ENCODE measurements around the gene TESMIN. TPM values are rescaled to one million over a fixed set of nuclear protein-coding genes. Genes with fewer than 3 reads are reported as not detected.

The TESMIN gene, protein sequence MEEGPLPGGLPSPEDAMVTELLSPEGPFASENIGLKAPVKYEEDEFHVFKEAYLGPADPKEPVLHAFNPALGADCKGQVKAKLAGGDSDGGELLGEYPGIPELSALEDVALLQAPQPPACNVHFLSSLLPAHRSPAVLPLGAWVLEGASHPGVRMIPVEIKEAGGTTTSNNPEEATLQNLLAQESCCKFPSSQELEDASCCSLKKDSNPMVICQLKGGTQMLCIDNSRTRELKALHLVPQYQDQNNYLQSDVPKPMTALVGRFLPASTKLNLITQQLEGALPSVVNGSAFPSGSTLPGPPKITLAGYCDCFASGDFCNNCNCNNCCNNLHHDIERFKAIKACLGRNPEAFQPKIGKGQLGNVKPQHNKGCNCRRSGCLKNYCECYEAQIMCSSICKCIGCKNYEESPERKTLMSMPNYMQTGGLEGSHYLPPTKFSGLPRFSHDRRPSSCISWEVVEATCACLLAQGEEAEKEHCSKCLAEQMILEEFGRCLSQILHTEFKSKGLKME
- 36.8 TPM for polyA plus RNA-seq (2013)

DNA sequence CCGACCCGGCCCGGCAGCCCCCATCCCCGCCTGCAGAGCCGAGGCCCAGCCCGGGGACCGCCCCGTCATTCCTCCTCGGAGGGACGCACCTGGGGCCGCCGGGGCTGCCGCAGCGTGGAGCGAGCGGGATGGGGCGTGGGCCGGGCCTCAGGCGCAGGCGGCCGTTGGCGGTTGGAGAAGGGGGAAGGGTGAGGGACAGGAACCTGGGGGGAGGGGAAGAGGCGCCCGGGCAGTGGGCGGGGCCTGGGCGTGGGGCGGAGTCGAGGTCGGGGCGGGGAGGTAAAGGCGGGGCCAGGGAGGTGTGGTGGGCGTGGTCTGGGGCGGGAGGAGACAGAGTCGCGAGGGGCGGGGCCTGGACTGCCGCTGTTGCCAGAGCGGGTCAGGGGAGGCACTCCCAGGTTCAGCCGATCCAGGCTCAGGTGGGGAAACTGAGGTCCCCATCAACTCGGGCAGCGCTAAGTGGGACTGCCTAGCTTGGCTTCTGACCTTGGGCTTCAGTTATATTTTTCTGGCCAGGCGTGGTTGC lies at the start of gene TESMIN:
TESMIN (minus strand) TSS at position 190 of the 526 bp plus-strand sequence. CDS start 860 bp downstream, outside the sequence.
- H3K4me1 ChIP-seq (ENCODE audit: control extremely low read depth in 1 of 4, control insufficient read depth in 4 of 4, insufficient read depth in 4 of 4, low read length in 3 of 4), result peaks cover 0 to 19% (median 11%) of the 10 kb centered on the region in 4 experiments
- 2% methylated on average over 38 of the region's 42 CpGs for WGBS (ENCODE audit: insufficient coverage)
- CTCF ChIA-PET, result no interaction called here
- peaks cover 8 to 32% (median 21%) of the 10 kb centered on the region in 4 experiments for H3K36me3 ChIP-seq (ENCODE audit: control insufficient read depth in 4 of 4, insufficient read depth in 4 of 4, low read length in 3 of 4)
- peak within 1 kb of the TSS in 1 of 2 experiments; percentile 61 for H3K27ac ChIP-seq (ENCODE audit: insufficient read depth in 1 of 2, low read depth in 1 of 2, low read length in 2 of 2, poor library complexity in 1 of 2, severe bottlenecking in 2 of 2)
- H3K9me3 ChIP-seq (ENCODE audit: control extremely low read depth in 1 of 5, control insufficient read depth in 4 of 5, insufficient read depth in 2 of 5, low read depth in 1 of 5, low read length in 4 of 5), result no peaks in the 10 kb centered on the region
- DNase-seq, result peak; percentile 83 to 93 (median 92)
- POLR2A ChIA-PET, result interaction anchor here (0.6 kb wide), 1 partner anchor 216 kb away, joined by 3 read pairs; no protein-coding TSS in a partner anchor
- peak within 1 kb of the TSS; percentile 23 to 73 (median 60) for H3K4me3 ChIP-seq (ENCODE audit: control insufficient read depth in 1 of 7, extremely low read depth in 1 of 7, insufficient read depth in 4 of 7, low read depth in 2 of 7, low read length in 6 of 7)
- H3K27me3 ChIP-seq (replicated peaks in 2 of 5; ENCODE audit: control insufficient read depth in 4 of 5, insufficient read depth in 5 of 5, low read length in 4 of 5), result no peaks in the 10 kb centered on the region

DNA sequence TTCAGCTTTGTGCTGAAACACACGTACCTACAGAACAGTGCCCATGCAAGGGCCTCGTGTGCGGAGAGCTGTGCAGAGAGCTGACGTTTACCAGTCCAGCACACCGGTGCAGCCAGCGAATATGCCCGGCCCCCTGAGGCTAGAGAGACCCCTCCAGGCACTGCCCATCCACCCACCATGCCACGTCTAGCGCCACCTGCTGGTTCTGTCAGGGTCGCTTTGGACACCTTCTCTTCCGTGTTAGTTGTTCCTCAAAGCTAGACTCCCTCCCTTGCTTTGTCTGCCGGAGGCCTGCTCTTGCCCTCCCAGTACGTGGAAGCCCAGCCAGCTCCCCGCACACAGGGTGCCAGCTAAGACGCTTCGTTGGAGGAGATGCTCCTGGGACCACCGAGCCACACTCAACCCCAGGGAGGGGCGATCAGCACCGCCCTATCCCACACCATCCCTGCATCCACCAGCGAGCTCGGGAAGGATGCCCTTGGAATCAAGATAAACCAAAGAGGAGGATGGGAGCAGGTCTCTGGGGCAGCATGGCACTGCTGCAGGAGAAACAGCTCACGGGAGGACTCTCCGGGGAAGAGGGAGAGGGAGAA lies 47.0 kb upstream of the TESMIN start:
- Histone ChIP-seq H3K36me3 (ENCODE audit: control insufficient read depth in 4 of 4, insufficient read depth in 4 of 4, low read length in 3 of 4) (peaks cover 14 to 87% (median 70%) of the 10 kb centered on the region in 4 experiments), H3K9me3 (ENCODE audit: control extremely low read depth in 1 of 5, control insufficient read depth in 4 of 5, insufficient read depth in 2 of 5, low read depth in 1 of 5, low read length in 4 of 5) (no peaks in the 10 kb centered on the region), H3K4me1 (ENCODE audit: control extremely low read depth in 1 of 4, control insufficient read depth in 4 of 4, insufficient read depth in 4 of 4, low read length in 3 of 4) (peaks cover 0 to 5% (median 2%) of the 10 kb centered on the region in 4 experiments), H3K27ac (ENCODE audit: insufficient read depth in 1 of 2, low read depth in 1 of 2, low read length in 2 of 2, poor library complexity in 1 of 2, severe bottlenecking in 2 of 2) (no peak overlapping the region), H3K4me3 (ENCODE audit: control insufficient read depth in 1 of 7, extremely low read depth in 1 of 7, insufficient read depth in 4 of 7, low read depth in 2 of 7, low read length in 6 of 7) (no peak overlapping the region), H3K27me3 (replicated peaks in 2 of 5; ENCODE audit: control insufficient read depth in 4 of 5, insufficient read depth in 5 of 5, low read length in 4 of 5) (no peaks in the 10 kb centered on the region)
- ChIA-PET POLR2A (interaction anchor here (0.6 kb wide), 1 partner anchor 20 kb away, joined by 3 read pairs; no protein-coding TSS in a partner anchor), CTCF (interaction anchor here (1.0 to 2.2 kb wide), 12 partner anchors 9 to 125 kb away, joined by 3 to 11 read pairs (median 4); no protein-coding TSS in a partner anchor)
- peak; percentile 29 to 57 (median 49) for DNase-seq
- 78% methylated on average over 18 of the region's 23 CpGs for WGBS (ENCODE audit: insufficient coverage)

DNA sequence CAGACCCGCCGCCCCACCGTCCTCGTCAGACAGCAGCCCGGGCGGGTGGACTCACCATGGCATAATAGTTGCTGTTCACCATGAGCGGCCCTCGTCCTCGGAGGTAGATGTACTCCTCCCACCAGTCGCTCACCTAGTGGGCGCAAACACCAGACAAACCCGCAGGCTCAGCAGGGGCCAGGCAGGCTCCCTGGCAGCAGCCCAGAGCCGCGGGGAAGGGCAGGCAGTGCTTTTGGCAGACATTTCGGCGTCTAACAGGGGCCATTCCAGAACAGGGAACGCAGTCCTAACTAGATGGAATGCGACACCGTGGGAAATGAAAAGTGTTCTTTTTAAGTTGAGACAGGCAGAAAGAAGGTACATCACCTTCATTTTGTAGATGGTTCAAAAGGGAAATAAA lies 45.5 kb upstream of the TESMIN start:
- 96% methylated on average over 17 of the region's 19 CpGs for WGBS (ENCODE audit: insufficient coverage)
- Histone ChIP-seq H3K4me3 (ENCODE audit: control insufficient read depth in 1 of 7, extremely low read depth in 1 of 7, insufficient read depth in 4 of 7, low read depth in 2 of 7, low read length in 6 of 7) (no peak overlapping the region), H3K36me3 (ENCODE audit: control insufficient read depth in 4 of 4, insufficient read depth in 4 of 4, low read length in 3 of 4) (peaks cover 17 to 87% (median 68%) of the 10 kb centered on the region in 4 experiments), H3K27me3 (replicated peaks in 2 of 5; ENCODE audit: control insufficient read depth in 4 of 5, insufficient read depth in 5 of 5, low read length in 4 of 5) (no peaks in the 10 kb centered on the region), H3K27ac (ENCODE audit: insufficient read depth in 1 of 2, low read depth in 1 of 2, low read length in 2 of 2, poor library complexity in 1 of 2, severe bottlenecking in 2 of 2) (no peak overlapping the region), H3K4me1 (ENCODE audit: control extremely low read depth in 1 of 4, control insufficient read depth in 4 of 4, insufficient read depth in 4 of 4, low read length in 3 of 4) (peaks cover 0 to 5% (median 2%) of the 10 kb centered on the region in 4 experiments), H3K9me3 (ENCODE audit: control extremely low read depth in 1 of 5, control insufficient read depth in 4 of 5, insufficient read depth in 2 of 5, low read depth in 1 of 5, low read length in 4 of 5) (no peaks in the 10 kb centered on the region)
- ChIA-PET POLR2A (no interaction called here), CTCF (interaction anchor here (1.4 to 2.0 kb wide), 3 partner anchors 11 to 119 kb away, joined by 4 to 11 read pairs (median 5); no protein-coding TSS in a partner anchor)
- no peak for DNase-seq

DNA sequence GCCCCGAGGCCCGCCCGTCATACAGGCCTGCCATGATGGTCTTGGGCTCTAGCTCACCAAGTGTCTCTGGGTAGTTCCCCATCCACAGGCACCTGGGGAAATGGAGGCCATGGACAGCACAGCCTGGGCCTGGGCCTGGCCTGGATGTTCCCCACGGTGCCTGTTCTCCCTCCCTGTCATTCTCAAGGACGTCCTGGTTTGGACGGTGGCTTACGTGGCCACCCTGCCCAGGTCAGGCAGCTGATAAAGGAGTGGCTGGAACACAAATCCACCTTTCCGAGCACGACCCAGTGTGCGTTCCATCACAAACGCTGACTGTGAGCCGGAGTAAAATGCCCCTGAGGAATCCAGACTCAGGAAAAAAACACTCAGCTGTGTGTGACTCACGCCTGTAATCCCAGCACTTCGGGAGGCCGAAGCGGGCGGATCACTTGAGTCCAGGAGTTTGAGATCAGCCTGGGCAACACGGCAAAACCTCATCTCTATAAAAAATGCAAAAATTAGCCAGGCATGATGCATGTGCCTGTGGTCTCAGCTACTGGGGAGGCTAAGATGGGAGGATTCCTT lies 41.2 kb upstream of the TESMIN start:
- DNase-seq, result no peak
- H3K4me3 ChIP-seq (ENCODE audit: control insufficient read depth in 1 of 7, extremely low read depth in 1 of 7, insufficient read depth in 4 of 7, low read depth in 2 of 7, low read length in 6 of 7), result no peak overlapping the region
- H3K36me3 ChIP-seq (ENCODE audit: control insufficient read depth in 4 of 4, insufficient read depth in 4 of 4, low read length in 3 of 4), result peaks cover 8 to 82% (median 61%) of the 10 kb centered on the region in 4 experiments
- peaks cover 0 to 5% (median 2%) of the 10 kb centered on the region in 4 experiments for H3K4me1 ChIP-seq (ENCODE audit: control extremely low read depth in 1 of 4, control insufficient read depth in 4 of 4, insufficient read depth in 4 of 4, low read length in 3 of 4)
- H3K9me3 ChIP-seq (ENCODE audit: control extremely low read depth in 1 of 5, control insufficient read depth in 4 of 5, insufficient read depth in 2 of 5, low read depth in 1 of 5, low read length in 4 of 5), result no peaks in the 10 kb centered on the region
- ChIA-PET POLR2A (interaction anchor here (0.5 kb wide), 1 partner anchor 306 kb away, joined by 3 read pairs; no protein-coding TSS in a partner anchor), CTCF (interaction anchor here (1.2 to 1.5 kb wide), 2 partner anchors 9 to 15 kb away, joined by 3 to 6 read pairs; no protein-coding TSS in a partner anchor)
- no peaks in the 10 kb centered on the region for H3K27me3 ChIP-seq (replicated peaks in 2 of 5; ENCODE audit: control insufficient read depth in 4 of 5, insufficient read depth in 5 of 5, low read length in 4 of 5)
- H3K27ac ChIP-seq (ENCODE audit: insufficient read depth in 1 of 2, low read depth in 1 of 2, low read length in 2 of 2, poor library complexity in 1 of 2, severe bottlenecking in 2 of 2), result no peak overlapping the region
- 99% methylated on average over 15 of the region's 18 CpGs for WGBS (ENCODE audit: insufficient coverage)

DNA sequence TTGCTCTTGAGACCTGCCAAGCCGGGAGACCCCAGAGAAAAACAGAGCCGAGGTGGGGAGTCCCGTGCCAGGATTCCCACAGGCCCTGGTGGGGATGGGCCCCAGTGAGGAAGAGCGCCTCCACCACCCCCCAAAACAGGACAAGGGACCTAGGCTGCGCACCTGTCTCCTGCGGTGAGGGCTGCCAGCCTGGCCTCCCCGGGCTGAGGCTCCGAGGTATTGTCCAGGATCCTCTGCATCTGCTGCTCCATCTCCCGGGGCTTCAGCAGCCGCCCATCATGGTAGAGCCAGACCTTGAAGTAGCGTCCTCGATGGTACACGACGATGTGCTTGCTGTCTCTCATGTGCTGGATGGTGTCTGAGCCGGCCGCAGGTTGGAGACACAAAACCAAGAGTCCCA lies 33.3 kb upstream of the TESMIN start:
- CTCF ChIA-PET, result no interaction called here

DNA sequence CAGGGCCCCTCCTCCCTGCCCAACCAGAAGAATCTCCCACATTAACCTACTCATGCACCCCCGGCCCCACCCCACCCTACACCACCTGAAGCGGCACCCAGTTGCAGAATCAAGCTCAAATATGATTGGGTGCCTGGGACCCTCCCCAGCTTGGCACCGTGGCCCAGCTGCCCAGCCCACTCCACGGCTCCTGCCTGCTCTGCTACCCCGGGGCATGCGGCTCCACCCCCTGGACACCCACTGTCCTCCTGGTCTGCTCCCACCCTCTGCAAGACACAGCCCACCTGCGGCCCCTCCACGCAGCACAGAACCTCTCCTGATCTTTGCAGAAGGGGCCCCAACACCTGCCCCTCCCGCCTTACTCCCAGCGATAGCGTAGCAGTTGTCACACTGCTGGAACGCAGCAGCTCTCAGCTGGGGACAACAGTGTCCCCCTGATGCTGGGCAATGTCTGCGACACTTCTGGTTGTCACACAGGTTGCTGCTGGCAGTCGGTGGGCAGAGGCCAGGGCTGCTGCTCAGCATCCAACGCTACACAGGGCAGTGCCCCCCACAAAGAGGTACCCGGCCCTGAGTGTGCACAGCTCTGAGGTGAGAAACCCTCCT lies 32.0 kb upstream of the TESMIN start:
- POLR2A ChIA-PET, result no interaction called here
- Histone ChIP-seq H3K4me1 (ENCODE audit: control extremely low read depth in 1 of 4, control insufficient read depth in 4 of 4, insufficient read depth in 4 of 4, low read length in 3 of 4) (no peaks in the 10 kb centered on the region), H3K9me3 (ENCODE audit: control extremely low read depth in 1 of 5, control insufficient read depth in 4 of 5, insufficient read depth in 2 of 5, low read depth in 1 of 5, low read length in 4 of 5) (no peaks in the 10 kb centered on the region), H3K4me3 (ENCODE audit: control insufficient read depth in 1 of 7, extremely low read depth in 1 of 7, insufficient read depth in 4 of 7, low read depth in 2 of 7, low read length in 6 of 7) (no peak overlapping the region), H3K36me3 (ENCODE audit: control insufficient read depth in 4 of 4, insufficient read depth in 4 of 4, low read length in 3 of 4) (peaks cover 16 to 90% (median 63%) of the 10 kb centered on the region in 4 experiments), H3K27ac (ENCODE audit: insufficient read depth in 1 of 2, low read depth in 1 of 2, low read length in 2 of 2, poor library complexity in 1 of 2, severe bottlenecking in 2 of 2) (no peak overlapping the region), H3K27me3 (replicated peaks in 2 of 5; ENCODE audit: control insufficient read depth in 4 of 5, insufficient read depth in 5 of 5, low read length in 4 of 5) (no peaks in the 10 kb centered on the region)
- DNase-seq, result no peak
- 100% methylated on average over 15 of the region's 16 CpGs for WGBS (ENCODE audit: insufficient coverage)
- CTCF ChIA-PET, result no interaction called here

More for the DNA sequence above, 33.3 kb upstream of the TESMIN start:
- 96% methylated on average over 14 of the region's 16 CpGs for WGBS (ENCODE audit: insufficient coverage)
- Histone ChIP-seq H3K27ac (ENCODE audit: insufficient read depth in 1 of 2, low read depth in 1 of 2, low read length in 2 of 2, poor library complexity in 1 of 2, severe bottlenecking in 2 of 2) (no peak overlapping the region), H3K27me3 (replicated peaks in 2 of 5; ENCODE audit: control insufficient read depth in 4 of 5, insufficient read depth in 5 of 5, low read length in 4 of 5) (no peaks in the 10 kb centered on the region), H3K36me3 (ENCODE audit: control insufficient read depth in 4 of 4, insufficient read depth in 4 of 4, low read length in 3 of 4) (peaks cover 13 to 90% (median 61%) of the 10 kb centered on the region in 4 experiments), H3K4me3 (ENCODE audit: control insufficient read depth in 1 of 7, extremely low read depth in 1 of 7, insufficient read depth in 4 of 7, low read depth in 2 of 7, low read length in 6 of 7) (no peak overlapping the region), H3K4me1 (ENCODE audit: control extremely low read depth in 1 of 4, control insufficient read depth in 4 of 4, insufficient read depth in 4 of 4, low read length in 3 of 4) (no peaks in the 10 kb centered on the region), H3K9me3 (ENCODE audit: control extremely low read depth in 1 of 5, control insufficient read depth in 4 of 5, insufficient read depth in 2 of 5, low read depth in 1 of 5, low read length in 4 of 5) (no peaks in the 10 kb centered on the region)
- POLR2A ChIA-PET, result no interaction called here
- DNase-seq, result no peak

Data from common myeloid progenitor, CD34-positive (primary cell).